ENCODE measurements around the gene GREM2. TPM values are rescaled to one million over a fixed set of nuclear protein-coding genes. Genes with fewer than 3 reads are reported as not detected.

GREM2 gene
- total RNA-seq, 1 experiment from 2014 or later = not detected

DNA sequence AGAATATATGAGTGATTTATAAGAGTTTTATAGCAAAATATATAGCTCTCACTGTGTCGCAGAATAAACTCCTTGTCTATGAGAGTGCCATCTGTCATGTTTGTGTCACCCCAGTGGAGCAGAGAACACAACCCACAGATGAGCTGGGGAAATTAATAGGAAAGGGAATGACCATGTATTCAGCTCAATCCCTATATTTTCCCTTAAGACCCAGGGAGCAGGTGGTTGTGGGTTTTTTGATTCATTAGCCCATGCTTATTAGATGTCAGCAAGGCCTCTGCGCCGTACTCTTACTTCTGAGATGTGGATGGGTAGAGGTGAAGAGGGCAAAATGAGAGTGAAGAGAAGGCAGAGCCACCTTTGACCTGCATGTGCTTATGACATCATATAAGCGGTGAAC lies 4.1 kb upstream of the GREM2 start:
- Histone ChIP-seq H3K4me1 (replicated peaks; ENCODE audit: insufficient read depth) (no peaks in the 10 kb centered on the region), H3K4me2 (no peak overlapping the region), H3K27me3 (ENCODE audit: insufficient read depth, low read depth) (peaks cover 50% of the 10 kb centered on the region), H2AFZ (no peak overlapping the region), H3K9me3 (ENCODE audit: insufficient read depth, low read depth) (no peaks in the 10 kb centered on the region), H3K79me2 (ENCODE audit: low read depth) (no peaks in the 10 kb centered on the region), H3K9me2 (ENCODE audit: insufficient read depth) (no peaks in the 10 kb centered on the region), H3K27ac (no peak overlapping the region), H3K36me3 (ENCODE audit: low read depth) (no peaks in the 10 kb centered on the region), H4K20me1 (ENCODE audit: insufficient read depth) (no peaks in the 10 kb centered on the region), H3F3A (ENCODE audit: insufficient read depth, low read depth) (no peaks in the 10 kb centered on the region), H3K4me3 (no peak overlapping the region)
- intact Hi-C loops (cut with micrococcal nuclease; ENCODE audit: unreplicated experiment) = no loop called here
- ChIA-PET POLR2A (ENCODE audit: unreplicated experiment) (no interaction called here), CTCF (no interaction called here)
- no peak for DNase-seq
- no peak for TF ChIP-seq EZH2 (IDR thresholded peaks at IDR 0.05; ENCODE audit: low read depth)
- TF ChIP-seq, protein P1, sequence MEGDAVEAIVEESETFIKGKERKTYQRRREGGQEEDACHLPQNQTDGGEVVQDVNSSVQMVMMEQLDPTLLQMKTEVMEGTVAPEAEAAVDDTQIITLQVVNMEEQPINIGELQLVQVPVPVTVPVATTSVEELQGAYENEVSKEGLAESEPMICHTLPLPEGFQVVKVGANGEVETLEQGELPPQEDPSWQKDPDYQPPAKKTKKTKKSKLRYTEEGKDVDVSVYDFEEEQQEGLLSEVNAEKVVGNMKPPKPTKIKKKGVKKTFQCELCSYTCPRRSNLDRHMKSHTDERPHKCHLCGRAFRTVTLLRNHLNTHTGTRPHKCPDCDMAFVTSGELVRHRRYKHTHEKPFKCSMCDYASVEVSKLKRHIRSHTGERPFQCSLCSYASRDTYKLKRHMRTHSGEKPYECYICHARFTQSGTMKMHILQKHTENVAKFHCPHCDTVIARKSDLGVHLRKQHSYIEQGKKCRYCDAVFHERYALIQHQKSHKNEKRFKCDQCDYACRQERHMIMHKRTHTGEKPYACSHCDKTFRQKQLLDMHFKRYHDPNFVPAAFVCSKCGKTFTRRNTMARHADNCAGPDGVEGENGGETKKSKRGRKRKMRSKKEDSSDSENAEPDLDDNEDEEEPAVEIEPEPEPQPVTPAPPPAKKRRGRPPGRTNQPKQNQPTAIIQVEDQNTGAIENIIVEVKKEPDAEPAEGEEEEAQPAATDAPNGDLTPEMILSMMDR (conservative IDR thresholded peaks at IDR 0.05) = no peak
- BruUV-seq (replicated peaks) = no TSS peak

DNA sequence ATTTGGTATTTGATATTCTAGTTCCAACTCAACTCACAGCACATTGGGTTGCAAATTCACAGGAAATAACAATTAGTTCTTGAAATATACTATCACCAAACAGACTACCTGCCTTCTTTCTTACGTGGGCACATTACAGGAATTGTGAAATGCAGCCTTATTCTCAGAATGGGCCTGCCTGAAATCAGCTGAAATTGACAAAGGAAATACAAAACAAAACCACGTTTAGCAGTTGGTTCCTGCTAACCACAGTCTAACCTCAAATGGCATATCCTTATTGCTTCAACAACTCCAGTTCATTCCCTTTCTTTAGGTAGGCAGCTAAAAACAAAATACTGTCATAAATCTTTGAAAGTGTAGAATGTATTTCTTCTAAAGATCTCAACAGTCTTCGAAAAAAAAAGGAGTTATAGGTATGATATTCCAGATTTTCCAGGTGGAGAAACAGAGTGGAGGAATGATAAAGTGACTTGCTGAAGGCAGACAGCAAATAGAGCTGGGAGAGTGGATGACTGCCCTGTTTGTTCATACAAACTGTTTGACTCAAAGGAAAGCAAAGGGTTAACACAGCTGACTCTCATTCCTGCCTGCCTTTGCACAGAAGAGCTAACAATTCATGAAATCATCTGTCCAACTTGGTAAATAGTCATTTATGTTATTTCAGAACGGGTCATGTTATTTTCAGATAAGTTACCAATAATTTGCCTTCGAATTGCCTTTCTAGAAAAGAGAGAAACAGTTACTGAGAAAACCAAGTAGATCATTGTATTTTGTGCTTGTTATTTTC lies 1.6 kb upstream of the GREM2 start:
- ChIA-PET CTCF (no interaction called here), POLR2A (ENCODE audit: unreplicated experiment) (no interaction called here)
- intact Hi-C loops (cut with micrococcal nuclease; ENCODE audit: unreplicated experiment) = no loop called here
- Histone ChIP-seq H3K9me2 (ENCODE audit: insufficient read depth) (no peaks in the 10 kb centered on the region), H4K20me1 (ENCODE audit: insufficient read depth) (no peaks in the 10 kb centered on the region), H3K27ac (no peak overlapping the region), H3F3A (ENCODE audit: insufficient read depth, low read depth) (no peaks in the 10 kb centered on the region), H3K27me3 (ENCODE audit: insufficient read depth, low read depth) (peaks cover 51% of the 10 kb centered on the region), H3K4me3 (no peak overlapping the region), H3K4me2 (no peak overlapping the region), H2AFZ (no peak overlapping the region), H3K36me3 (ENCODE audit: low read depth) (no peaks in the 10 kb centered on the region), H3K4me1 (replicated peaks; ENCODE audit: insufficient read depth) (no peaks in the 10 kb centered on the region), H3K79me2 (ENCODE audit: low read depth) (no peaks in the 10 kb centered on the region), H3K9me3 (ENCODE audit: insufficient read depth, low read depth) (no peaks in the 10 kb centered on the region)
- no peak for DNase-seq
- BruUV-seq (replicated peaks) = no TSS peak
- no peak for TF ChIP-seq EZH2 (IDR thresholded peaks at IDR 0.05; ENCODE audit: low read depth)
- TF ChIP-seq, protein P1 (conservative IDR thresholded peaks at IDR 0.05) = no peak

DNA sequence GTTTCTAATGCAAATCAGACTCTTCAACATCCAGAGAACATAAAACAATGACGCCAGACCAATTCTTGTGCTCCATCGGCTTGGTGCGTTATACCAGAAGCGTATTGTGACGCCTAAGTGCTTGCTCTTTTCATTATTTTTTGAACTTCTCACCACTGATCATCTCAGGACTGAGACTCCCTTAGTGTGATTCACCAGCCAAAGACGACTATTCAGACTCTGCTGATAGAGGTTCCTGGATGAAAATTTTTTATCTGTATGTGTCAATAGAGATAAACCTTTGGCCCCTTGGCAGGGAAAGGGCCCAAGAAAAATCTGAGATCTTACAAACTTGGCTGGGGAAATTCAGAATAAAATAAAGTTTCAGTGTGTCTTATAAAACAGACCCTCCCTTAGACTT lies 856 bp upstream of the GREM2 start:
- no peak overlapping the region for H3K4me3 ChIP-seq
- ChIA-PET POLR2A (ENCODE audit: unreplicated experiment) (no interaction called here), CTCF (no interaction called here)
- H3K4me2 ChIP-seq = no peak overlapping the region
- H3K36me3 ChIP-seq (ENCODE audit: low read depth) = no peaks in the 10 kb centered on the region
- H2AFZ ChIP-seq = no peak overlapping the region
- no peaks in the 10 kb centered on the region for H3K4me1 ChIP-seq (replicated peaks; ENCODE audit: insufficient read depth)
- DNase-seq = no peak
- no peaks in the 10 kb centered on the region for H3K9me3 ChIP-seq (ENCODE audit: insufficient read depth, low read depth)
- no peaks in the 10 kb centered on the region for H3K9me2 ChIP-seq (ENCODE audit: insufficient read depth)
- no peak for TF ChIP-seq EZH2 (IDR thresholded peaks at IDR 0.05; ENCODE audit: low read depth)
- TF ChIP-seq, protein P1 (conservative IDR thresholded peaks at IDR 0.05) = no peak
- H4K20me1 ChIP-seq (ENCODE audit: insufficient read depth) = no peaks in the 10 kb centered on the region
- intact Hi-C loops (cut with micrococcal nuclease; ENCODE audit: unreplicated experiment) = no loop called here
- no peaks in the 10 kb centered on the region for H3K79me2 ChIP-seq (ENCODE audit: low read depth)
- H3K27ac ChIP-seq = no peak overlapping the region
- no peaks in the 10 kb centered on the region for H3F3A ChIP-seq (ENCODE audit: insufficient read depth, low read depth)
- BruUV-seq (replicated peaks) = no TSS peak
- H3K27me3 ChIP-seq (ENCODE audit: insufficient read depth, low read depth) = peaks cover 51% of the 10 kb centered on the region
